Upper lobe of left lung (tissue), 6 donors: Measurements from ENCODE around the gene ARAP1. TPM values are rescaled to one million over a fixed set of nuclear protein-coding genes. Genes with fewer than 3 reads are reported as not detected.

ENCODE experiments used
- ATAC-seq, 2 donors: fragments of 200-7000 bp; cut with Tn5 transposase; one replicate each; pipeline ENCODE4 v1.9.1; 2022; ENCODE audit warnings: mild to moderate bottlenecking in 2 of 2, moderate library complexity in 2 of 2; ENCODE audit not compliant: low FRiP score in 2 of 2
- DNase-seq, 2 donors: peaks; one replicate each; pipeline ENCODE4 v3.0.0-alpha.2; 2019 to 2020
- H3K27ac ChIP-seq, 4 donors: fragments of 200-600 bp; sonication (generic); one replicate each; pipeline ENCODE4 v1.5.1; 2016 to 2019
- H3K27me3 ChIP-seq, 4 donors: fragments of 200-600 bp; sonication (generic); one replicate each; pipeline ENCODE4 v1.5.1; 2017 to 2019
- H3K36me3 ChIP-seq, 4 donors: fragments of 200-600 bp; sonication (generic); one replicate each; pipeline ENCODE4 v1.5.1; 2016 to 2019
- H3K4me1 ChIP-seq, 4 donors: fragments of 200-600 bp; sonication (generic); one replicate each; pipeline ENCODE4 v1.5.1; 2018 to 2019
- H3K4me3 ChIP-seq, 4 donors: fragments of 200-600 bp; sonication (generic); one replicate each; pipeline ENCODE4 v1.5.1; 2017 to 2019; ENCODE audit warnings: mild to moderate bottlenecking in 2 of 4, moderate library complexity in 1 of 4
- H3K9me3 ChIP-seq, 4 donors: fragments of 200-600 bp; sonication (generic); one replicate each; pipeline ENCODE4 v1.5.1; 2018 to 2019
- CTCF ChIP-seq, 6 experiments: fragments of 450-650 bp in 4 of 6; fragments of 200-600 bp in 2 of 6; sonication (generic) in 2 of 6; IDR thresholded peaks; one replicate each; pipeline ENCODE4 v1.5.1; 2016 to 2019; ENCODE audit warnings: antibody characterized with exemption in 6 of 6
- EP300 ChIP-seq, 4 donors: sonication (generic); formaldehyde crosslinking; IDR thresholded peaks; one replicate each; pipeline ENCODE4 v1.5.1; 2017; ENCODE audit warnings: antibody characterized with exemption in 4 of 4, control low read depth in 2 of 4
- POLR2A ChIP-seq, 4 donors: fragments of 450-650 bp; IDR thresholded peaks; one replicate each; pipeline ENCODE4 v1.5.1; 2016 to 2017; ENCODE audit warnings: antibody characterized with exemption in 4 of 4, mild to moderate bottlenecking in 2 of 4
- POLR2AphosphoS5 ChIP-seq, 2 donors: sonication (generic); formaldehyde crosslinking; IDR thresholded peaks; one replicate each; pipeline ENCODE4 v1.5.1; 2017; ENCODE audit warnings: antibody characterized with exemption in 2 of 2
- WGBS, 2 donors: methylation state at CpG; one replicate each; pipeline ENCODE4 v1.1.5; 2017 to 2018; 5-methylcytosine and 5-hydroxymethylcytosine counted together
- total RNA-seq, 6 donors: library from RNA; depleted of rRNA in 4 of 6; stranded (reverse); fragments of >200 nt in 4 of 6; gene quantifications; one replicate each; pipeline versions ENCODE4 v1.1.0 to v1.2.1, GENCODE V29; 2016 to 2021
- donor health status: DM: no; HTN: no; CAD: no; lungs with moderate emphysema.
- donor health status: DM: no; HTN: yes; CAD: no; lungs with severe emphysema.

ARAP1 gene
- total RNA-seq, 6 donors from 2014 or later: 217 to 1,154 (median 269) TPM

DNA sequence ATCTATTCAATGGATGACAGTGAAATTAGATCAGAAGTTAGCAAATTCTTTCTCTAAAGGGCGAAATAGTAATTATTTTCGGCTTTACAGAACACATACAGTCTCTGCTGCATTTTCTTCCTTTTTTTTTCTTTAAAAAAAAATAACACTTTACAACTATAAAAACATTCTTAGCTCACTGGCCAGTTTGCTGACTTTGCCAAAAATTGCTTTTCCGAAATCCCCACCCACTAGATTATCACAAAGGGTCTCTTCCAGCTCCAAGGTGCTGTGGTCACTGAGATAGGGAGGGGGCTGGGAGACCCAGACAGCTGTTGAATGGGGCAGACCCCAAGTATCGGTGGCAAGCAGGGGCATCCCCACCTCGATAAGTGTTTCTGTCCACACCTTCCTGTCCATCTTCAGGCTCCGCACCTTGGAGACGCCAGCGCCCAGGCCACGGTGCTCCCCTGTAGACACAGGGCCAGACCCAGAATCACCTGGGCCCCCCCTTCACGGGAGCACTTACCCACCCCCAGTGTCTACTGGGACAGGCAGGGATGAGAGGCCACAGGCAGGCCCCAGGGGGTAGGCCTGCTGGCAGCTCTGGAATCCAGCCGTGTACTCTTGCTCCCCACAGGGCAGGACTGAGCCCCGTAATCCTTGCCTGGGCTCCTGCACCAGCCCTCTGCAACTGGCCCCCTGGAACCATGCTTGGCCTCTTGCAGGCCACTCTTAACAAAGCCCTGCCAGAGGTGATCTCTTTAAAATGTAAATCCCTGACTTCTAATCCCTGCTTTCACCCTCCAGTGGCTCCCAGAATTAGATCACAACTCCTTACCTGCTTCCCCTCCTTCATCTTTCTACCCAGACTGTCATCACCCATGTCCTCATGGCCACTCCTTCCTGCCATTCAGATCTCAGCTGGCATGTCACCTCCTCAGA is 46.5 kb downstream of the ARAP1 start:
- DNase-seq: peak in 1 of 2 donors; percentile 64
- no peak for ATAC-seq
- H3K4me3 ChIP-seq: no peak overlapping the region
- WGBS, 2 donors: 86 to 90% methylated on average over 7 to 12 of the region's 12 CpGs
- no peak for TF ChIP-seq EP300 (IDR thresholded peaks at IDR 0.05)
- TF ChIP-seq POLR2AphosphoS5 (IDR thresholded peaks at IDR 0.05): no peak
- no peak for TF ChIP-seq CTCF (IDR thresholded peaks at IDR 0.05)
- TF ChIP-seq POLR2A (IDR thresholded peaks at IDR 0.05): no peak
- peak overlapping the region in 1 of 4 donors; percentile 2 for H3K27ac ChIP-seq
- H3K27me3 ChIP-seq: no peaks in the 10 kb centered on the region
- H3K9me3 ChIP-seq: no peaks in the 10 kb centered on the region
- H3K4me1 ChIP-seq: peaks cover 9 to 29% (median 14%) of the 10 kb centered on the region in 4 donors
- H3K36me3 ChIP-seq: peaks cover 69 to 100% (median 95%) of the 10 kb centered on the region in 4 donors

DNA sequence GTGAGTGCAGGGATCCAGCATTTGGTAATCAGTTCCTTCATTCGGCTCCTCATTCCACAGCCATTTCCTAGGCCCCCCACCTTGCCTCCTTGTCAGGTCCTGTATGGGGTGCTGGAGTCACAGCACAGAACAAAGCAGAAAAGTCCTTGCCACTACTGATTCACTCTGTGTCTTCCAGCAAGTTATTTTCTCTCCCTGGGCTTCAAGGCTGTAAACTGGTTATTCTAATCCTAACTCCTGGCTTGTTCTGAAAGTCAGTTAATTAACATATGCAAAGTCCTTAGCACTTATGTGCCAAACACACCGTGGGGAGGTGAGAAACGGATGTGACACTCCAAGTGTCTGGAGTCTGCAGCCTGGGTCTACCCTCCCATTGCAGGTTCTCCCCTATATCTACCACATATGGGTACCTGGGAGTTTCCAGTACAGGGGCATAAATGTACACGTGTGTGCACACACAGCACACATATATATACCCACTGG is 47.4 kb downstream of the ARAP1 start:
- Histone ChIP-seq H3K27ac (peak overlapping the region in 1 of 4 donors; percentile 29), H3K9me3 (no peaks in the 10 kb centered on the region), H3K36me3 (peaks cover 60 to 100% (median 95%) of the 10 kb centered on the region in 4 donors), H3K4me3 (no peak overlapping the region), H3K4me1 (peaks cover 9 to 29% (median 14%) of the 10 kb centered on the region in 4 donors), H3K27me3 (no peaks in the 10 kb centered on the region)
- DNase-seq (no peak), ATAC-seq (no peak)
- no peak for TF ChIP-seq POLR2AphosphoS5 (IDR thresholded peaks at IDR 0.05)
- no peak for TF ChIP-seq EP300 (IDR thresholded peaks at IDR 0.05)
- no peak for TF ChIP-seq POLR2A (IDR thresholded peaks at IDR 0.05)
- TF ChIP-seq CTCF (IDR thresholded peaks at IDR 0.05): no peak
- 67 to 71% methylated on average over 4 of the region's 4 CpGs for WGBS, 2 donors

- 67 to 71% methylated on average over 1 to 13 of the region's 13 CpGs for WGBS, 2 donors
- no peaks in the 10 kb centered on the region for H3K9me3 ChIP-seq
- peak in 1 of 2 donors; percentile 74 for DNase-seq
- H3K36me3 ChIP-seq: peaks cover 55 to 100% (median 95%) of the 10 kb centered on the region in 4 donors
- H3K27me3 ChIP-seq: no peaks in the 10 kb centered on the region
- ATAC-seq: no peak
- H3K4me1 ChIP-seq: peaks cover 9 to 29% (median 14%) of the 10 kb centered on the region in 4 donors
- H3K4me3 ChIP-seq: no peak overlapping the region
- H3K27ac ChIP-seq: peak overlapping the region in 3 of 4 donors; percentile 15 to 65 (median 46)
- no peak for TF ChIP-seq POLR2A (IDR thresholded peaks at IDR 0.05)
- no peak for TF ChIP-seq CTCF (IDR thresholded peaks at IDR 0.05)
- no peak for TF ChIP-seq POLR2AphosphoS5 (IDR thresholded peaks at IDR 0.05)
- no peak for TF ChIP-seq EP300 (IDR thresholded peaks at IDR 0.05)
Measured at GRCh38 chr11:72704028-72704782, 48.0 kb downstream of the ARAP1 start.

DNA sequence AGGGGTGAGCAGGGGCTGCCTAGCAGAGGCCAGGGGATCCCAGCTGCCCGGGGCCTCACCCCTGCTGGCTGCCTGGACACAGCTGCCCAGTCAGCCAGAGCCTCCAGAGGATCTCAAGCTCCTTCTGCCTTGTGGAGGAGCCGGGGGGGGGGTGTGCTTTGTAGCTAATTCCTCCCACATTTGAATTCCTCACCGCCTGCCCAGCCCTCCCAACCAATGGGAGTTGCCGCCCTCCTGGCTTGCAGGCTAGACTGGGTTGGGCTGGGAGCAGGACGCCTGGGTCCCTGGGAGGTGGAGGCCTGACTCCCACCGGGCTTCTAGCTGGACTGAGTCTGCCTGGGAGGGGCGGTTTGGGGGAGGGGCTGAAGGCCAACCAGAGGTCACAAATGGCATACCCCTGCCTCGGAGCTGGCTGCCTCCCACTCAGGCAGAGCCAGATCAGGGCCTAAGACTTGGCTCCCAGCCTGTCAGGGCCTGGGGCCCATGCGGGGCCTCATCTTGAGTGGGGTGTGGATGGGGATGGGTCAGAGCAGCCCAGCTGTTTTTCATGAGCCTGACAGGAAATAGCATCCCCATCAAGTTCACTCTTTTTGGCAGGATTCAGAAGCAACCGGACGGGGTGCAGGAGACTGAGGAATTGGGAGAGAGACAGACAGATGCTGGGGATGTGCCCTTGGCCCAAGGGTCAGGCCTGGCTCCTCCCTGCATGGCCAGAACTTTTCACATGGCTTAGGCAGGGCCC is 48.8 kb downstream of the ARAP1 start:
- peaks cover 56 to 100% (median 95%) of the 10 kb centered on the region in 4 donors for H3K36me3 ChIP-seq
- peak in 1 of 2 donors; percentile 84 for DNase-seq
- peak overlapping the region in 3 of 4 donors; percentile 15 to 56 (median 46) for H3K27ac ChIP-seq
- H3K27me3 ChIP-seq: no peaks in the 10 kb centered on the region
- no peak overlapping the region for H3K4me3 ChIP-seq
- H3K4me1 ChIP-seq: peaks cover 9 to 29% (median 14%) of the 10 kb centered on the region in 4 donors
- 67 to 71% methylated on average over 4 to 11 of the region's 11 CpGs for WGBS, 2 donors
- ATAC-seq: peak in 1 of 2 donors; percentile 88
- H3K9me3 ChIP-seq: no peaks in the 10 kb centered on the region
- TF ChIP-seq POLR2A (IDR thresholded peaks at IDR 0.05): no peak
- TF ChIP-seq CTCF (IDR thresholded peaks at IDR 0.05): no peak
- no peak for TF ChIP-seq EP300 (IDR thresholded peaks at IDR 0.05)
- TF ChIP-seq POLR2AphosphoS5 (IDR thresholded peaks at IDR 0.05): no peak
